Endothelial cell (in vitro differentiated cells): Measurements from ENCODE around the gene ERC1. TPM values are rescaled to one million over a fixed set of nuclear protein-coding genes. Genes with fewer than 3 reads are reported as not detected.

Experiments
- DNase-seq: peaks from one replicate; pipeline ENCODE4 v3.0.0; 2021; ENCODE audit warnings: low spot score
- H3K27ac Mint-ChIP-seq: one replicate; pipeline ENCODE4 v1.8.0; 2021; ENCODE audit warnings: mixed read lengths, inconsistent platforms; ENCODE audit not compliant: unreplicated experiment
- H3K27me3 Mint-ChIP-seq: one replicate; pipeline ENCODE4 v1.8.0; 2021; ENCODE audit warnings: mild to moderate bottlenecking, moderate library complexity, mixed read lengths, inconsistent platforms; ENCODE audit not compliant: unreplicated experiment
- H3K36me3 Mint-ChIP-seq: one replicate; pipeline ENCODE4 v1.8.0; 2021; ENCODE audit warnings: mild to moderate bottlenecking, low read depth, mixed read lengths, inconsistent platforms; ENCODE audit not compliant: unreplicated experiment
- H3K4me1 Mint-ChIP-seq: one replicate; pipeline ENCODE4 v1.8.0; 2021; ENCODE audit warnings: mild to moderate bottlenecking, mixed read lengths, inconsistent platforms; ENCODE audit not compliant: unreplicated experiment
- H3K4me3 Mint-ChIP-seq: one replicate; pipeline ENCODE4 v1.8.0; 2021; ENCODE audit warnings: mild to moderate bottlenecking, mixed read lengths, inconsistent platforms; ENCODE audit not compliant: unreplicated experiment
- H3K9me3 Mint-ChIP-seq: one replicate; pipeline ENCODE4 v1.8.0; 2021; ENCODE audit warnings: mixed read lengths, inconsistent platforms; ENCODE audit not compliant: unreplicated experiment
- CTCF ChIP-seq: fragments of 200-600 bp; sonication (generic); IDR thresholded peaks from one replicate; pipeline ENCODE4 v1.5.0; 2021; ENCODE audit warnings: antibody characterized with exemption; ENCODE audit not compliant: unreplicated experiment
- total RNA-seq: library from RNA; stranded (reverse); fragmentation: NEBNext Ultra II Directional; extraction: Animal tissue kit (Norgen Biotek cat#: 25700); gene quantifications from one replicate; pipeline ENCODE4 v1.2.1, GENCODE V29; 2021; ENCODE audit not compliant: unreplicated experiment

Gene ERC1
- total RNA-seq, 1 donor from 2014 or later = 57.9 TPM

DNA sequence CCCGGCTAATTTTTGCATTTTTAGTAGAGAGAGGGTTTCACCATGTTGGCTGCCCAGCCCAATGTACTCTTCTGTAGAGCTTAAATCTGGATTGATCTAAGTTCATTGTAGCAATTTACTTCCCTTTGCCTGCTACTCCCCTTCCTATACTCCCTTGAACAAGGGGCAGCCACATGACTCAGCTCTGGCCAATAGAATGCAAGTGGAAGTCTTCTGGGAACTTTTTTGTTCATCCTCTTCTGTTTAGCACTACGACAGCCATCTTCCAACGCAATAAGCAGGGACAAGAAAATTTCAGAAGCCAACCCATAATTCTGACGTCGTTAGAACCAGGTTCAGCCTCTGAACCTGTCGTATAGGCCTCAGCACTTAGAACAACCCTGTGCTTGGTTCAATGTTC, 35.1 kb upstream of the ERC1 start:
- no peak for TF ChIP-seq CTCF
- Mint-ChIP-seq H3K4me3 (no peak overlapping the region), H3K36me3 (no peaks in the 10 kb centered on the region), H3K4me1 (peaks cover 7% of the 10 kb centered on the region), H3K9me3 (no peaks in the 10 kb centered on the region), H3K27ac (no peak overlapping the region), H3K27me3 (no peaks in the 10 kb centered on the region)
- DNase-seq = no peak

- TF ChIP-seq CTCF = no peak
- Mint-ChIP-seq H3K27ac (no peak overlapping the region), H3K4me1 (peaks cover 7% of the 10 kb centered on the region), H3K27me3 (no peaks in the 10 kb centered on the region), H3K36me3 (no peaks in the 10 kb centered on the region), H3K9me3 (no peaks in the 10 kb centered on the region), H3K4me3 (no peak overlapping the region)
- DNase-seq = no peak
These were observed 32.4 kb upstream of the ERC1 start for GRCh38 chr12:958588-959123.

DNA sequence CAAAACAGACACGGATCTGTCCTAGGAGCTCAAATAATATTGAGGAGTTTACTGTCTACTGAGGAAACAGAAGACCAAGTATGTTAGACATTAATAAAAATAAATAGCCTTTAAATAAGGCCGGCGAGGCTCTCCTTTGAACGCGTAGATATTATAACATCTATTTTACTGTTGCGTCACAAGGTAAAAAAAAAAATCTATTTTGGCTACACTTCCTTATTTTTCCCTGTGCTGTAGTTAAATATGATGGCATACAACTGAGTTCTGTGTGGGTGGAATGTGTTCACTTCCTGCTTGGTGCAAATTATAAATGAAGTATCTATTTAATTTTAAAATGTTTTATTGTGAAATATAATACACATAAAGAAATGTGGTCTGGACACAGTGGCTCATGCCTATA, 24.3 kb upstream of the ERC1 start:
- Mint-ChIP-seq H3K9me3 (no peaks in the 10 kb centered on the region), H3K36me3 (no peaks in the 10 kb centered on the region), H3K27ac (no peak overlapping the region), H3K4me3 (no peak overlapping the region), H3K27me3 (peaks cover 2% of the 10 kb centered on the region), H3K4me1 (peaks cover 7% of the 10 kb centered on the region)
- TF ChIP-seq CTCF = no peak
- DNase-seq = no peak

DNA sequence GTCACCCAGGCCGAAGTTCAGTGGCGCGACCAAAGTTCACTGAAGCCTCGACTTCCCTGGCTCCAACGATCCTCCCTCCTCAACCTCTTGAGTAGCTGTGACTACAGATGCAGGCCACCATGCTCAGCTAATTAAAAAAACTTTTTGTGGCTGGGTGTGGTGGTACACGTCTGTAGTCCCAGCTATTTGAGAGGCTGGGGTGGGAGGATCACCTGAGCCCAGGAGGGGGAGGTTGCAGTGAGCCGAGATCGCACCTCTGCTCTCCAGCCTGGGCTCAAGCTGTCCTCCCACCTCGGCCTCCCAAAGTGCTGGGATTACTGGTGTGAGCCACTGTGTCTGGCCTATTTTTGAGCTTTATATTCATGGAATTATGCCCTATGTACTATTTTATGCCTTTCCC, 23.4 kb upstream of the ERC1 start:
- TF ChIP-seq CTCF = no peak
- no peak overlapping the region for H3K27ac Mint-ChIP-seq
- peaks cover 7% of the 10 kb centered on the region for H3K4me1 Mint-ChIP-seq
- peaks cover 2% of the 10 kb centered on the region for H3K27me3 Mint-ChIP-seq
- no peak overlapping the region for H3K4me3 Mint-ChIP-seq
- DNase-seq = no peak
- H3K9me3 Mint-ChIP-seq = no peaks in the 10 kb centered on the region
- no peaks in the 10 kb centered on the region for H3K36me3 Mint-ChIP-seq

GRCh38 chr12:968545-968944, 22.5 kb upstream of the ERC1 start:
- Mint-ChIP-seq H3K4me3 (no peak overlapping the region), H3K27ac (no peak overlapping the region)

More at GRCh38 chr12:968545-968944, 22.5 kb upstream of the ERC1 start:
- no peaks in the 10 kb centered on the region for H3K9me3 Mint-ChIP-seq
- H3K27me3 Mint-ChIP-seq = peaks cover 2% of the 10 kb centered on the region
- peaks cover 7% of the 10 kb centered on the region for H3K4me1 Mint-ChIP-seq
- no peak for DNase-seq
- no peaks in the 10 kb centered on the region for H3K36me3 Mint-ChIP-seq
- no peak for TF ChIP-seq CTCF
